Kidney epithelial cell (primary cell): ENCODE data around the gene TEX51. TPM values are rescaled to one million over a fixed set of nuclear protein-coding genes. Genes with fewer than 3 reads are reported as not detected.

Experiments used
- total RNA-seq: library from RNA; depleted of rRNA; stranded (reverse); fragments of >200 nt; gene quantifications from 2 replicates; pipeline ENCODE4 v1.2.3, GENCODE V29; 2015

Gene TEX51
- total RNA-seq, 1 donor from 2014 or later, result not detected

Other genes with a start within 250 kb of the TEX51 start
- gene GYPC, start 242.7 kb upstream of the TEX51 start, total RNA-seq, result 127 and 137 TPM in 2 replicates
- 90.9 and 98.5 TPM in 2 replicates for gene BIN1, start 208.3 kb downstream of the TEX51 start, total RNA-seq